HCT116 (cell line): ENCODE results near the gene DCTD.

Experiments used
- CEBPB ChIP-seq: IDR thresholded peaks from 2 replicates; pipeline ENCODE4 v1.6.1; 2012; ENCODE audit warnings: low read depth
- CTCF ChIP-seq, 3 experiments: fragments of 200-600 bp in 1 of 3; sonication (generic) in 1 of 3; IDR thresholded peaks in 2 of 3; conservative IDR thresholded peaks in 1 of 3; 2 replicates each; pipeline ENCODE4 v1.5.1; 2012 to 2017; ENCODE audit warnings: low read depth in 2 of 3, low read length in 2 of 3, antibody characterized with exemption in 1 of 3, borderline replicate concordance in 1 of 3, control low read depth in 1 of 3, mild to moderate bottlenecking in 1 of 3, mixed read lengths in 1 of 3, mixed run types in 1 of 3, moderate library complexity in 1 of 3; ENCODE audit not compliant: insufficient read depth in 1 of 3
- POLR2A ChIP-seq: IDR thresholded peaks from 2 replicates; pipeline ENCODE4 v1.7.0; 2011; ENCODE audit warnings: borderline replicate concordance; ENCODE audit not compliant: insufficient read depth, insufficient read length; ENCODE audit errors: extremely low read depth
- SP1 ChIP-seq: IDR thresholded peaks from 2 replicates; pipeline ENCODE4 v1.6.1; 2012; ENCODE audit warnings: low read depth
- ZBTB33 ChIP-seq: IDR thresholded peaks from 2 replicates; pipeline ENCODE4 v1.6.1; 2011; ENCODE audit warnings: mild to moderate bottlenecking, low read length, moderate library complexity; ENCODE audit not compliant: insufficient replicate concordance; ENCODE audit errors: extremely low read depth

- TF ChIP-seq SP1 = no peak
- TF ChIP-seq CTCF (IDR thresholded peaks at IDR 0.05 in 2 of 3, conservative IDR thresholded peaks at IDR 0.05 in 1 of 3; ENCODE audit: borderline replicate concordance in 1 of 3, insufficient read depth in 1 of 3, low read depth in 2 of 3, low read length in 2 of 3) = no peak
- no peak for TF ChIP-seq POLR2A
- no peak for TF ChIP-seq ZBTB33
- no peak for TF ChIP-seq CEBPB
These were observed 18.7 kb downstream of the DCTD start for GRCh38 chr4:182898479-182898799.
